Measurements from ENCODE around the gene MUC7. TPM values are rescaled to one million over a fixed set of nuclear protein-coding genes. Genes with fewer than 3 reads are reported as not detected.

MUC7 gene
- total and polyA plus RNA-seq, 2 of the 13 experiments (the other 11 are each of a cell fraction or from before 2014, with no cell fraction given) = 0.03 TPM; not detected in 1

DNA sequence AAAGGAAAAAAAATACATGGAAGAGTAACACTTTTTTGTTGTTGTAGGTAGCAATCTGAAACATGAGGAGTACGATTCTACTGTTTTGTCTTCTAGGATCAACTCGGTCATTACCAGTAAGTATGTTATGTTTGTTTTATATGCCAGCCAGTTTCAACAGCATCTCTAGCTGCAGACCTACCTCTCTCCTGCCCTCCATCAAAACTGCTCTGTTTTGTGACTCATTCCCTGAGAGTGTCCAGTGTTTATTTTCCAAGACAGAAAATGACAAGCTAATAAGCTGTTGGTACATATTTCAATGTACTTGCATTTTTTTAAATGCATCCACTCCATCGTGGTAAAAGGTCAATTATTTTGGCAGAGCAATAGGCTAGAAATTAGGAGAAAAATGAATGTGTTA, 46.7 kb downstream of the MUC7 start:
- BruUV-seq (replicated peaks) = no TSS peak
- Histone ChIP-seq H3K4me3 (replicated peaks in 1 of 3; ENCODE audit: insufficient read depth in 1 of 3, low read depth in 2 of 3, low read length in 3 of 3) (no peak overlapping the region), H3K27me3 (ENCODE audit: control insufficient read depth in 1 of 2, insufficient read depth in 2 of 2, low read length in 2 of 2) (no peaks in the 10 kb centered on the region), H3K27ac (ENCODE audit: extremely low read length, insufficient read depth, low read length) (no peak overlapping the region), H4K20me1 (ENCODE audit: insufficient read depth, low read length) (no peaks in the 10 kb centered on the region), H3K9ac (ENCODE audit: insufficient read depth, low read depth, low read length) (no peak overlapping the region), H3K4me2 (ENCODE audit: low read depth, low read length) (no peak overlapping the region), H3K4me1 (ENCODE audit: insufficient read depth, low read length) (no peaks in the 10 kb centered on the region), H3K36me3 (replicated peaks in 1 of 2; ENCODE audit: control insufficient read depth in 1 of 2, insufficient read depth in 2 of 2, low read length in 2 of 2) (no peaks in the 10 kb centered on the region), H3K79me2 (ENCODE audit: insufficient read depth, low read length) (no peaks in the 10 kb centered on the region), H3K9me3 (ENCODE audit: low read length) (no peaks in the 10 kb centered on the region), H2AFZ (ENCODE audit: low read length) (no peak overlapping the region)
- ChIA-PET CTCF (ENCODE audit: low intra/inter-chr PET ratio, low total read pairs) (no interaction called here), POLR2A (no interaction called here)
- FAIRE-seq (no peak), ATAC-seq (no peak), DNase-seq (ENCODE audit: low spot score) (no peak)
- in situ Hi-C loops (cut with HindIII; ENCODE audit: extremely low pct_ligation_motif_present, low pct_unique_long_range_greater_than_20kb) (loop anchor here (25.0 kb wide), 1 partner anchor 831 kb away; no protein-coding TSS in a partner anchor), intact Hi-C loops (cut with micrococcal nuclease; ENCODE audit: unreplicated experiment) (no loop called here)
- TF ChIP-seq MED13 (CRISPR knock-in tag; IDR thresholded peaks at IDR 0.05) (no peak), GZF1 (CRISPR knock-in tag; IDR thresholded peaks at IDR 0.05) (no peak), ZNF780A (CRISPR knock-in tag; IDR thresholded peaks at IDR 0.05) (no peak), GABPB1 (CRISPR knock-in tag; IDR thresholded peaks at IDR 0.05) (no peak), HNF4A (CRISPR knock-in tag; IDR thresholded peaks at IDR 0.05) (no peak), ATM (IDR thresholded peaks at IDR 0.05; ENCODE audit: borderline replicate concordance) (no peak), FOXK1 (CRISPR knock-in tag; IDR thresholded peaks at IDR 0.05; ENCODE audit: borderline replicate concordance, low read depth) (no peak)
- TF ChIP-seq, protein P1, sequence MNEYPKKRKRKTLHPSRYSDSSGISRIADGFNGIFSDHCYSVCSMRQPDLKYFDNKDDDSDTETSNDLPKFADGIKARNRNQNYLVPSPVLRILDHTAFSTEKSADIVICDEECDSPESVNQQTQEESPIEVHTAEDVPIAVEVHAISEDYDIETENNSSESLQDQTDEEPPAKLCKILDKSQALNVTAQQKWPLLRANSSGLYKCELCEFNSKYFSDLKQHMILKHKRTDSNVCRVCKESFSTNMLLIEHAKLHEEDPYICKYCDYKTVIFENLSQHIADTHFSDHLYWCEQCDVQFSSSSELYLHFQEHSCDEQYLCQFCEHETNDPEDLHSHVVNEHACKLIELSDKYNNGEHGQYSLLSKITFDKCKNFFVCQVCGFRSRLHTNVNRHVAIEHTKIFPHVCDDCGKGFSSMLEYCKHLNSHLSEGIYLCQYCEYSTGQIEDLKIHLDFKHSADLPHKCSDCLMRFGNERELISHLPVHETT (CRISPR knock-in tag; conservative IDR thresholded peaks at IDR 0.05) = no peak
- WGBS (ENCODE audit: low lambda C conversion rate) = 1% methylated on average over 3 of the region's 3 CpGs

DNA sequence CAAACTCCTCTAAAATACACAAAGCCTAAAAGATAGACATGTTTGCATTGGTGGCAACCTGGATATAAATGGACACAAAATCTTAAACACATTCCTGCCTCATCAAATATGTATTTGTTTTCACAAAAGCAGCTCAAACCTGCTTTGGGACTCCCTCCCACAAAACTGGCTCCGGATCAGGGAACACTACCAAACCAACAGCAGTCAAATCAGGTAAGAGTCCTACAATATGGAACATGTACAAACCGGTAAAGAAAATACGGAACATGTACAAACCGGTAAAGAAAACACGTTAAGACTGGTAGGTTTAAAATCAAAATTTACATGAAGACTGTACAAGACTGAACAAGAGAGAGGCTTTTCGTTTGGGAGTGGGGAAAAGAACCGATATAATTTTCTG, 50.6 kb downstream of the MUC7 start:
- DNase-seq (ENCODE audit: low spot score) = no peak
- no peak for ATAC-seq
- H2AFZ ChIP-seq (ENCODE audit: low read length) = no peak overlapping the region
- WGBS (ENCODE audit: low lambda C conversion rate) = 54% methylated on average over 7 of the region's 7 CpGs
- intact Hi-C loops (cut with micrococcal nuclease; ENCODE audit: unreplicated experiment) (no loop called here), in situ Hi-C loops (cut with HindIII; ENCODE audit: extremely low pct_ligation_motif_present, low pct_unique_long_range_greater_than_20kb) (loop anchor here (25.0 kb wide), 1 partner anchor 835 kb away; no protein-coding TSS in a partner anchor)
- no peaks in the 10 kb centered on the region for H3K36me3 ChIP-seq (replicated peaks in 1 of 2; ENCODE audit: control insufficient read depth in 1 of 2, insufficient read depth in 2 of 2, low read length in 2 of 2)
- POLR2A ChIA-PET = no interaction called here
- no peaks in the 10 kb centered on the region for H4K20me1 ChIP-seq (ENCODE audit: insufficient read depth, low read length)
- FAIRE-seq = no peak
- TF ChIP-seq ZNF546 (CRISPR knock-in tag; conservative IDR thresholded peaks at IDR 0.05) (no peak), KDM5A (IDR thresholded peaks at IDR 0.05; ENCODE audit: borderline replicate concordance, low read length) (no peak), AGO1 (IDR thresholded peaks at IDR 0.05; ENCODE audit: low read depth, low read length, poor library complexity, severe bottlenecking) (no peak), STAT5B (CRISPR knock-in tag; IDR thresholded peaks at IDR 0.05) (no peak)
- TF ChIP-seq, protein P2, sequence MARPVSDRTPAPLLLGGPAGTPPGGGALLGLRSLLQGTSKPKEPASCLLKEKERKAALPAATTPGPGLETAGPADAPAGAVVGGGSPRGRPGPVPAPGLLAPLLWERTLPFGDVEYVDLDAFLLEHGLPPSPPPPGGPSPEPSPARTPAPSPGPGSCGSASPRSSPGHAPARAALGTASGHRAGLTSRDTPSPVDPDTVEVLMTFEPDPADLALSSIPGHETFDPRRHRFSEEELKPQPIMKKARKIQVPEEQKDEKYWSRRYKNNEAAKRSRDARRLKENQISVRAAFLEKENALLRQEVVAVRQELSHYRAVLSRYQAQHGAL (CRISPR knock-in tag; IDR thresholded peaks at IDR 0.05; ENCODE audit: not compliant biosample characterization) = no peak
- TF ChIP-seq, protein P3, sequence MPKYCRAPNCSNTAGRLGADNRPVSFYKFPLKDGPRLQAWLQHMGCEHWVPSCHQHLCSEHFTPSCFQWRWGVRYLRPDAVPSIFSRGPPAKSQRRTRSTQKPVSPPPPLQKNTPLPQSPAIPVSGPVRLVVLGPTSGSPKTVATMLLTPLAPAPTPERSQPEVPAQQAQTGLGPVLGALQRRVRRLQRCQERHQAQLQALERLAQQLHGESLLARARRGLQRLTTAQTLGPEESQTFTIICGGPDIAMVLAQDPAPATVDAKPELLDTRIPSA (CRISPR knock-in tag; IDR thresholded peaks at IDR 0.05; ENCODE audit: borderline replicate concordance) = no peak
- no peak overlapping the region for H3K4me3 ChIP-seq (replicated peaks in 1 of 3; ENCODE audit: insufficient read depth in 1 of 3, low read depth in 2 of 3, low read length in 3 of 3)
- H3K27ac ChIP-seq (ENCODE audit: extremely low read length, insufficient read depth, low read length) = no peak overlapping the region
- H3K4me1 ChIP-seq (ENCODE audit: insufficient read depth, low read length) = no peaks in the 10 kb centered on the region
- H3K9ac ChIP-seq (ENCODE audit: insufficient read depth, low read depth, low read length) = no peak overlapping the region
- H3K4me2 ChIP-seq (ENCODE audit: low read depth, low read length) = no peak overlapping the region
- H3K79me2 ChIP-seq (ENCODE audit: insufficient read depth, low read length) = no peaks in the 10 kb centered on the region
- H3K27me3 ChIP-seq (ENCODE audit: control insufficient read depth in 1 of 2, insufficient read depth in 2 of 2, low read length in 2 of 2) = no peaks in the 10 kb centered on the region
- no peaks in the 10 kb centered on the region for H3K9me3 ChIP-seq (ENCODE audit: low read length)
- CTCF ChIA-PET (ENCODE audit: low intra/inter-chr PET ratio, low total read pairs) = no interaction called here
- no TSS peak for BruUV-seq (replicated peaks)

All from HepG2 (cell line).